Liver (tissue), 9 donors: ENCODE measurements around the gene CLCA1. TPM values are rescaled to one million over a fixed set of nuclear protein-coding genes. Genes with fewer than 3 reads are reported as not detected.

Experiments
- DNase-seq: peaks from one replicate; pipeline ENCODE4 v3.0.0-alpha.2; 2017; ENCODE audit warnings: low spot score
- H3K27ac ChIP-seq, 2 donors: one replicate each; pipeline ENCODE4 v1.7.0; 2013; ENCODE audit warnings: inconsistent platforms in 2 of 2, low read length in 2 of 2, control low read depth in 1 of 2, low read depth in 1 of 2, mild to moderate bottlenecking in 1 of 2
- H3K27me3 ChIP-seq, 4 donors: one replicate each; pipeline versions ENCODE4 v1.6.1 to v1.7.0; 2013; ENCODE audit warnings: low read length in 3 of 4, inconsistent platforms in 1 of 4, mild to moderate bottlenecking in 1 of 4, moderate library complexity in 1 of 4; ENCODE audit not compliant: control insufficient read depth in 4 of 4, insufficient read depth in 4 of 4
- H3K36me3 ChIP-seq, 4 donors: one replicate each; pipeline versions ENCODE4 v1.6.1 to v1.7.0; 2013; ENCODE audit warnings: low read length in 3 of 4, mild to moderate bottlenecking in 3 of 4, low read depth in 1 of 4, moderate library complexity in 1 of 4; ENCODE audit not compliant: control insufficient read depth in 4 of 4, insufficient read depth in 3 of 4
- H3K4me1 ChIP-seq, 4 donors: one replicate each; pipeline versions ENCODE4 v1.6.1 to v1.7.0; 2013; ENCODE audit warnings: low read length in 3 of 4, mild to moderate bottlenecking in 3 of 4, moderate library complexity in 1 of 4; ENCODE audit not compliant: control insufficient read depth in 4 of 4, insufficient read depth in 4 of 4
- H3K4me3 ChIP-seq, 3 donors: one replicate each; pipeline versions ENCODE4 v1.6.1 to v1.7.0; 2013; ENCODE audit warnings: low read length in 3 of 3, control low read depth in 1 of 3, low read depth in 1 of 3, mild to moderate bottlenecking in 1 of 3
- H3K9ac ChIP-seq, 2 donors: one replicate each; pipeline ENCODE4 v1.7.0; 2013; ENCODE audit warnings: low read length in 2 of 2, mild to moderate bottlenecking in 2 of 2, moderate library complexity in 2 of 2, control low read depth in 1 of 2, low read depth in 1 of 2
- H3K9me3 ChIP-seq, 4 donors: one replicate each; pipeline versions ENCODE4 v1.6.1 to v1.7.0; 2013; ENCODE audit warnings: low read length in 3 of 4; ENCODE audit not compliant: control insufficient read depth in 4 of 4
- EGR1 ChIP-seq, 2 donors: IDR thresholded peaks; 2 replicates each; pipeline ENCODE4 v1.6.1; 2016 to 2018; ENCODE audit warnings: antibody characterized with exemption in 2 of 2, low read depth in 2 of 2
- FOXA1 ChIP-seq: IDR thresholded peaks from 2 replicates; pipeline ENCODE4 v1.6.1; 2016; ENCODE audit warnings: antibody characterized with exemption
- FOXA2 ChIP-seq: IDR thresholded peaks from 2 replicates; pipeline ENCODE4 v1.6.1; 2016; ENCODE audit warnings: antibody characterized with exemption
- GABPA ChIP-seq, 2 donors: IDR thresholded peaks in 1 of 2; conservative IDR thresholded peaks in 1 of 2; 2 replicates each; pipeline ENCODE4 v1.6.1; 2016; ENCODE audit warnings: antibody characterized with exemption in 2 of 2, mild to moderate bottlenecking in 1 of 2, moderate library complexity in 1 of 2
- HNF4A ChIP-seq, 2 donors: conservative IDR thresholded peaks; 2 replicates each; pipeline ENCODE4 v1.6.1; 2016; ENCODE audit warnings: antibody characterized with exemption in 2 of 2, mild to moderate bottlenecking in 2 of 2
- HNF4G ChIP-seq: IDR thresholded peaks from 2 replicates; pipeline ENCODE4 v1.6.1; 2016; ENCODE audit warnings: antibody characterized with exemption
- JUND ChIP-seq, 2 donors: IDR thresholded peaks; 2 replicates each; pipeline ENCODE4 v1.6.1; 2016; ENCODE audit warnings: antibody characterized with exemption in 2 of 2
- MAX ChIP-seq: IDR thresholded peaks from 2 replicates; pipeline ENCODE4 v1.6.1; 2016; ENCODE audit warnings: antibody characterized with exemption
- NR2F2 ChIP-seq: IDR thresholded peaks from 2 replicates; pipeline ENCODE4 v1.6.1; 2016; ENCODE audit warnings: antibody characterized with exemption
- RAD21 ChIP-seq, 2 donors: IDR thresholded peaks; 2 replicates each; pipeline ENCODE4 v1.6.1; 2016; ENCODE audit warnings: antibody characterized with exemption in 2 of 2, mild to moderate bottlenecking in 2 of 2
- REST ChIP-seq: IDR thresholded peaks from 2 replicates; pipeline ENCODE4 v1.6.1; 2016; ENCODE audit warnings: antibody characterized with exemption, mild to moderate bottlenecking
- RXRA ChIP-seq, 2 donors: IDR thresholded peaks; 2 replicates each; pipeline ENCODE4 v1.6.1; 2017 to 2018; ENCODE audit warnings: antibody characterized with exemption in 2 of 2, mild to moderate bottlenecking in 1 of 2
- SP1 ChIP-seq: IDR thresholded peaks from 2 replicates; pipeline ENCODE4 v1.6.1; 2018; ENCODE audit warnings: antibody characterized with exemption, mild to moderate bottlenecking
- TAF1 ChIP-seq: conservative IDR thresholded peaks from 2 replicates; pipeline ENCODE4 v1.6.1; 2016; ENCODE audit warnings: antibody characterized with exemption, mild to moderate bottlenecking
- YY1 ChIP-seq: IDR thresholded peaks from 2 replicates; pipeline ENCODE4 v1.6.1; 2016; ENCODE audit warnings: antibody characterized with exemption, mild to moderate bottlenecking
- ZBTB33 ChIP-seq: IDR thresholded peaks from 2 replicates; pipeline ENCODE4 v1.6.1; 2016; ENCODE audit warnings: antibody characterized with exemption
- WGBS: extraction: QIAGEN DNeasy Blood & Tissue Kit; methylation state at CpG from one replicate; pipeline ENCODE4 v1.1.7; 2013; 5-methylcytosine and 5-hydroxymethylcytosine counted together
- polyA plus RNA-seq, 2 donors: library from polyadenylated mRNA; stranded (reverse) in 1 of 2; unstranded in 1 of 2; fragments of 200-250 nt in 1 of 2; fragments of >200 nt in 1 of 2; fragmentation: Nextera tagmentation in 1 of 2; extraction: Ambion mirVana in 1 of 2; gene quantifications; one replicate each; pipeline versions ENCODE4 v1.2.1 to v1.2.3, GENCODE V29; 2013 to 2015
- total RNA-seq, 2 donors: library from RNA; depleted of rRNA; stranded (reverse); fragments of >200 nt; gene quantifications; one replicate each; pipeline ENCODE4 v1.2.3, GENCODE V29; 2014
- TF ChIP-seq, protein P1 (sequence below): IDR thresholded peaks from 2 replicates; pipeline ENCODE4 v1.6.1; 2016; ENCODE audit warnings: antibody characterized with exemption
- TF ChIP-seq, protein P2 (sequence below): fragments of 150-350 bp; IDR thresholded peaks from 2 replicates; pipeline ENCODE4 v1.5.1; 2017; ENCODE audit warnings: improper control_type of control experiment, low read depth, low read length; ENCODE audit not compliant: missing input control
- donor health status: healthy.
- donor health status: healthy.
- donor health status: healthy.
- donor health status: healthy.
- donor health status: healthy.

Gene CLCA1
- total and polyA plus RNA-seq, 4 donors = not detected

- Histone ChIP-seq H3K27me3 (peaks cover 0 to 9% (median 0%) of the 10 kb centered on the region in 4 donors), H3K9ac (no peak overlapping the region), H3K4me3 (no peak overlapping the region), H3K4me1 (peaks cover 0 to 7% (median under 1%) of the 10 kb centered on the region in 4 donors), H3K27ac (peak overlapping the region; percentile 3 to 13), H3K9me3 (no peaks in the 10 kb centered on the region), H3K36me3 (no peaks in the 10 kb centered on the region)
- no peak for DNase-seq
- 72% methylated on average over 7 of the region's 7 CpGs for WGBS
- TF ChIP-seq, protein P1, sequence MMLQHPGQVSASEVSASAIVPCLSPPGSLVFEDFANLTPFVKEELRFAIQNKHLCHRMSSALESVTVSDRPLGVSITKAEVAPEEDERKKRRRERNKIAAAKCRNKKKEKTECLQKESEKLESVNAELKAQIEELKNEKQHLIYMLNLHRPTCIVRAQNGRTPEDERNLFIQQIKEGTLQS = no peak
- TF ChIP-seq MAX (no peak), FOXA1 (no peak), YY1 (no peak), HNF4G (no peak), RXRA (IDR thresholded peaks at IDR 0.05) (no peak), RAD21 (IDR thresholded peaks at IDR 0.05) (no peak), GABPA (IDR thresholded peaks at IDR 0.05 in 1 of 2, conservative IDR thresholded peaks at IDR 0.05 in 1 of 2) (no peak), NR2F2 (no peak), EGR1 (IDR thresholded peaks at IDR 0.05; ENCODE audit: low read depth in 2 of 2) (no peak), SP1 (no peak), REST (no peak), TAF1 (no peak), FOXA2 (no peak), ZBTB33 (no peak), JUND (IDR thresholded peaks at IDR 0.05) (no peak), HNF4A (conservative IDR thresholded peaks at IDR 0.05) (no peak)
- TF ChIP-seq, protein P2, sequence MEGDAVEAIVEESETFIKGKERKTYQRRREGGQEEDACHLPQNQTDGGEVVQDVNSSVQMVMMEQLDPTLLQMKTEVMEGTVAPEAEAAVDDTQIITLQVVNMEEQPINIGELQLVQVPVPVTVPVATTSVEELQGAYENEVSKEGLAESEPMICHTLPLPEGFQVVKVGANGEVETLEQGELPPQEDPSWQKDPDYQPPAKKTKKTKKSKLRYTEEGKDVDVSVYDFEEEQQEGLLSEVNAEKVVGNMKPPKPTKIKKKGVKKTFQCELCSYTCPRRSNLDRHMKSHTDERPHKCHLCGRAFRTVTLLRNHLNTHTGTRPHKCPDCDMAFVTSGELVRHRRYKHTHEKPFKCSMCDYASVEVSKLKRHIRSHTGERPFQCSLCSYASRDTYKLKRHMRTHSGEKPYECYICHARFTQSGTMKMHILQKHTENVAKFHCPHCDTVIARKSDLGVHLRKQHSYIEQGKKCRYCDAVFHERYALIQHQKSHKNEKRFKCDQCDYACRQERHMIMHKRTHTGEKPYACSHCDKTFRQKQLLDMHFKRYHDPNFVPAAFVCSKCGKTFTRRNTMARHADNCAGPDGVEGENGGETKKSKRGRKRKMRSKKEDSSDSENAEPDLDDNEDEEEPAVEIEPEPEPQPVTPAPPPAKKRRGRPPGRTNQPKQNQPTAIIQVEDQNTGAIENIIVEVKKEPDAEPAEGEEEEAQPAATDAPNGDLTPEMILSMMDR = no peak
These were observed 39.5 kb upstream of the CLCA1 start for GRCh38 chr1:86429122-86429725.
